GM12865 (cell line): ENCODE data around the gene SORCS2.

Source experiments
- DNase-seq: peaks from one replicate; pipeline ENCODE4 v3.0.0; 2010; ENCODE audit warnings: low read depth
- H3K4me3 ChIP-seq: 2 replicates; pipeline ENCODE4 v1.5.1; 2011; ENCODE audit warnings: mild to moderate bottlenecking, low read depth, low read length, control low read depth
- CTCF ChIP-seq: IDR thresholded peaks from 2 replicates; pipeline ENCODE4 v1.5.1; 2011; ENCODE audit warnings: low read length, control low read depth, low read depth, inconsistent platforms; ENCODE audit not compliant: insufficient read depth; ENCODE audit errors: missing control alignments

SORCS2 gene

GRCh38 chr4:7172508-7172907, 19.8 kb upstream of the SORCS2 start:
- H3K4me3 ChIP-seq, result no peak overlapping the region
- no peak for TF ChIP-seq CTCF
- DNase-seq, result no peak

GRCh38 chr4:7172946-7173345, 19.4 kb upstream of the SORCS2 start:
- no peak for DNase-seq
- TF ChIP-seq CTCF, result no peak
- H3K4me3 ChIP-seq, result no peak overlapping the region

GRCh38 chr4:7173841-7174449, 18.4 kb upstream of the SORCS2 start:
- no peak for TF ChIP-seq CTCF
- H3K4me3 ChIP-seq, result no peak overlapping the region
- DNase-seq, result no peak

GRCh38 chr4:7179158-7179557, 13.2 kb upstream of the SORCS2 start:
- DNase-seq, result no peak
- no peak overlapping the region for H3K4me3 ChIP-seq
- no peak for TF ChIP-seq CTCF

- TF ChIP-seq CTCF, result no peak
- DNase-seq, result no peak
- H3K4me3 ChIP-seq, result no peak overlapping the region
Measured at GRCh38 chr4:7180938-7181337, 11.4 kb upstream of the SORCS2 start.

GRCh38 chr4:7182616-7183015, 9.7 kb upstream of the SORCS2 start:
- DNase-seq, result no peak
- no peak overlapping the region for H3K4me3 ChIP-seq
- no peak for TF ChIP-seq CTCF

GRCh38 chr4:7183161-7183560, 9.2 kb upstream of the SORCS2 start:
- TF ChIP-seq CTCF, result no peak
- no peak overlapping the region for H3K4me3 ChIP-seq
- no peak for DNase-seq
